ENCODE measurements around the gene TRIM66. TPM values are rescaled to one million over a fixed set of nuclear protein-coding genes. Genes with fewer than 3 reads are reported as not detected.

The TRIM66 gene
- total and polyA plus RNA-seq, 10 of the 15 experiments (the other 5 are each of a cell fraction or from before 2014, with no cell fraction given), result 1.7 to 14.5 (median 7.4) TPM

DNA sequence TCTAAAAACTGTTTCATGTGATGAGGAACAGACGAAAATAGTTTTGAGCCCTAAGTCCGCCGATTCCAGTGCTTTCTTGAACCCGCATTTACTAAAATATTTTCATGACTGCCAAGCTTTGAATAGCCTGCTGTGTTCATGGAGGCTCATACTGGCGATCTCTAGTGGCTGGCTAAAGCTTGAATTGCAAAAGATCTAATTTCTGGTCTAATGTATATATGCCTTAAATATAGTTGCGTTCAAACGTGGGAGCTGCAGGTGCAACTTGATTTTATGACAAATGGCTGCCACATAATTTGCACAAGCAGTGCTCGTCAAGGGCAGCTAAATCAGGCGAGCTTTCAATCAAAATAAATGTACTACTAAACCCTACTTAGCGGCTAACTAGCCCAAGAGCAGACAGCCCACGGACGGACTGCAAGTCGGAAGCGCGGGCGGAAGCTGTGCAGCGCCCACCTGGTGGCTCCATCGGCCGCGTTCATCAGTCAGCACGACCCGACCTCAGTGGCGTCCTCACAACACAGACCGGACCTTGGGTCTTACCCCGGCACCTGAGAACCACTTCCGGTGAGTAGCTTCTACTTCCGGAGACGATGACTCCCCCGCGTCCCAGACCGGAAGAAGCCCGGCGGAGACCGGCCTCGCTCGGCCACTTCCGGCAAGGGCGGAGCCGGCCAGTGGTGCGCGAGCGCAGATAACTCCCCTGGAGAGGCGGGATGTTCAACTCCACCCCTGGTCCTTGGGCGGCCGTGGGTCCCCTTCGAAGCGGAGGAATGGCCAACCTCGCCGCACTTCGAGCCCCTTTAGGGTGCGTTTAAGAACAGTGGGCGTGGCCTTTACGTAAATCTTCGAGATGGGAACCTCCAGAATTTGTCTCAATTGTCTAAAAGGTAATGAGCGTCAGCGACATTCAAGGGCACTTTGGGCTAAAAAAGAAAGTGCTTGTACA lies 6.2 kb upstream of the TRIM66 start (continued):
- TF ChIP-seq ETV6 (conservative IDR thresholded peaks at IDR 0.05 in 1 of 2, IDR thresholded peaks at IDR 0.05 in 1 of 2; ENCODE audit: borderline replicate concordance in 1 of 2, low read depth in 1 of 2) (peak in 1 of 2 experiments; percentile 91; a peak in 1 of 4 replicates), SIX5 (IDR thresholded peaks at IDR 0.05; ENCODE audit: low read depth, low read length, severe bottlenecking) (peak; percentile 55), BACH1 (IDR thresholded peaks at IDR 0.05; ENCODE audit: borderline replicate concordance) (peak; percentile 81), NBN (IDR thresholded peaks at IDR 0.05) (peak; percentile 68), JUNB (IDR thresholded peaks at IDR 0.05) (no peak), MYC (IDR thresholded peaks at IDR 0.05; ENCODE audit: insufficient read depth, insufficient read length, insufficient replicate concordance, low read length, severe bottlenecking) (no peak), CBX5 (IDR thresholded peaks at IDR 0.05; ENCODE audit: low read depth) (0 out of 2 replicates have a peak, but pooled peaks have one; percentile 63), CREM (IDR thresholded peaks at IDR 0.05; ENCODE audit: low read depth) (peak; percentile 61), BRCA1 (IDR thresholded peaks at IDR 0.05; ENCODE audit: low read depth, low read length) (no peak), RELA (IDR thresholded peaks at IDR 0.05; ENCODE audit: borderline replicate concordance, partially characterized antibody) (peak; percentile 63), HCFC1 (IDR thresholded peaks at IDR 0.05; ENCODE audit: low read length) (peak; percentile 73), CREB1 (IDR thresholded peaks at IDR 0.05; ENCODE audit: low read depth) (peak; percentile 84), TAF1 (IDR thresholded peaks at IDR 0.05; ENCODE audit: borderline replicate concordance, low read depth, low read length) (peak; percentile 90; the same call in 1 of the 2 replicates), NFYA (IDR thresholded peaks at IDR 0.05; ENCODE audit: borderline replicate concordance, low read depth, low read length) (no peak), TCF12 (IDR thresholded peaks at IDR 0.05; ENCODE audit: low read depth, low read length) (peak; percentile 88), NRF1 (conservative IDR thresholded peaks at IDR 0.05; ENCODE audit: low read depth, low read length) (peak; percentile 64), CEBPB (IDR thresholded peaks at IDR 0.05; ENCODE audit: borderline replicate concordance in 1 of 2, low read depth in 2 of 2, low read length in 2 of 2) (no peak), YY1 (IDR thresholded peaks at IDR 0.05; ENCODE audit: low read depth, low read length) (peak; percentile 61)
- TF ChIP-seq, protein P1, sequence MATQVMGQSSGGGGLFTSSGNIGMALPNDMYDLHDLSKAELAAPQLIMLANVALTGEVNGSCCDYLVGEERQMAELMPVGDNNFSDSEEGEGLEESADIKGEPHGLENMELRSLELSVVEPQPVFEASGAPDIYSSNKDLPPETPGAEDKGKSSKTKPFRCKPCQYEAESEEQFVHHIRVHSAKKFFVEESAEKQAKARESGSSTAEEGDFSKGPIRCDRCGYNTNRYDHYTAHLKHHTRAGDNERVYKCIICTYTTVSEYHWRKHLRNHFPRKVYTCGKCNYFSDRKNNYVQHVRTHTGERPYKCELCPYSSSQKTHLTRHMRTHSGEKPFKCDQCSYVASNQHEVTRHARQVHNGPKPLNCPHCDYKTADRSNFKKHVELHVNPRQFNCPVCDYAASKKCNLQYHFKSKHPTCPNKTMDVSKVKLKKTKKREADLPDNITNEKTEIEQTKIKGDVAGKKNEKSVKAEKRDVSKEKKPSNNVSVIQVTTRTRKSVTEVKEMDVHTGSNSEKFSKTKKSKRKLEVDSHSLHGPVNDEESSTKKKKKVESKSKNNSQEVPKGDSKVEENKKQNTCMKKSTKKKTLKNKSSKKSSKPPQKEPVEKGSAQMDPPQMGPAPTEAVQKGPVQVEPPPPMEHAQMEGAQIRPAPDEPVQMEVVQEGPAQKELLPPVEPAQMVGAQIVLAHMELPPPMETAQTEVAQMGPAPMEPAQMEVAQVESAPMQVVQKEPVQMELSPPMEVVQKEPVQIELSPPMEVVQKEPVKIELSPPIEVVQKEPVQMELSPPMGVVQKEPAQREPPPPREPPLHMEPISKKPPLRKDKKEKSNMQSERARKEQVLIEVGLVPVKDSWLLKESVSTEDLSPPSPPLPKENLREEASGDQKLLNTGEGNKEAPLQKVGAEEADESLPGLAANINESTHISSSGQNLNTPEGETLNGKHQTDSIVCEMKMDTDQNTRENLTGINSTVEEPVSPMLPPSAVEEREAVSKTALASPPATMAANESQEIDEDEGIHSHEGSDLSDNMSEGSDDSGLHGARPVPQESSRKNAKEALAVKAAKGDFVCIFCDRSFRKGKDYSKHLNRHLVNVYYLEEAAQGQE (IDR thresholded peaks at IDR 0.05; ENCODE audit: low read depth, low read length), result 0 out of 2 replicates have a peak, but pooled peaks have one; percentile 34
- TF ChIP-seq, protein P2, sequence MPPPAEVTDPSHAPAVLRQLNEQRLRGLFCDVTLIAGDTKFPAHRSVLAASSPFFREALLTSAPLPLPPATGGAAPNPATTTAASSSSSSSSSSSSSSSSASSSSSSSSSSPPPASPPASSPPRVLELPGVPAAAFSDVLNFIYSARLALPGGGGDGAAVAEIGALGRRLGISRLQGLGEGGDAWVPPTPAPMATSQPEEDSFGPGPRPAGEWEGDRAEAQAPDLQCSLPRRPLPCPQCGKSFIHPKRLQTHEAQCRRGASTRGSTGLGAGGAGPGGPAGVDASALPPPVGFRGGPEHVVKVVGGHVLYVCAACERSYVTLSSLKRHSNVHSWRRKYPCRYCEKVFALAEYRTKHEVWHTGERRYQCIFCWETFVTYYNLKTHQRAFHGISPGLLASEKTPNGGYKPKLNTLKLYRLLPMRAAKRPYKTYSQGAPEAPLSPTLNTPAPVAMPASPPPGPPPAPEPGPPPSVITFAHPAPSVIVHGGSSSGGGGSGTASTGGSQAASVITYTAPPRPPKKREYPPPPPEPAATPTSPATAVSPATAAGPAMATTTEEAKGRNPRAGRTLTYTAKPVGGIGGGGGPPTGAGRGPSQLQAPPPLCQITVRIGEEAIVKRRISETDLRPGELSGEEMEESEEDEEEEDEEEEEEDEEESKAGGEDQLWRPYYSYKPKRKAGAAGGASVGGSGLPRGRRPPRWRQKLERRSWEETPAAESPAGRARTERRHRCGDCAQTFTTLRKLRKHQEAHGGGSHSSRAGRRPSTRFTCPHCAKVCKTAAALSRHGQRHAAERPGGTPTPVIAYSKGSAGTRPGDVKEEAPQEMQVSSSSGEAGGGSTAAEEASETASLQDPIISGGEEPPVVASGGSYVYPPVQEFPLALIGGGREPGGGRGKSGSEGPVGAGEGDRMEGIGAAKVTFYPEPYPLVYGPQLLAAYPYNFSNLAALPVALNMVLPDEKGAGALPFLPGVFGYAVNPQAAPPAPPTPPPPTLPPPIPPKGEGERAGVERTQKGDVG (CRISPR knock-in tag; IDR thresholded peaks at IDR 0.05), result no peak

Measured in GM12878 (cell line).